Epithelial cell of esophagus (primary cell): Measurements from ENCODE around the gene TOMT.

Source experiments
- DNase-seq: peaks from one replicate; pipeline ENCODE4 v3.0.0; 2010; ENCODE audit warnings: low read depth
- H3K4me3 ChIP-seq: 2 replicates; pipeline ENCODE4 v1.5.1; 2011; ENCODE audit warnings: mild to moderate bottlenecking, low read length, control low read depth
- CTCF ChIP-seq: IDR thresholded peaks from 2 replicates; pipeline ENCODE4 v1.5.1; 2011; ENCODE audit warnings: low read depth, mild to moderate bottlenecking, low read length, control low read depth, inconsistent platforms; ENCODE audit not compliant: insufficient read depth; ENCODE audit errors: missing control alignments

TOMT gene

DNA sequence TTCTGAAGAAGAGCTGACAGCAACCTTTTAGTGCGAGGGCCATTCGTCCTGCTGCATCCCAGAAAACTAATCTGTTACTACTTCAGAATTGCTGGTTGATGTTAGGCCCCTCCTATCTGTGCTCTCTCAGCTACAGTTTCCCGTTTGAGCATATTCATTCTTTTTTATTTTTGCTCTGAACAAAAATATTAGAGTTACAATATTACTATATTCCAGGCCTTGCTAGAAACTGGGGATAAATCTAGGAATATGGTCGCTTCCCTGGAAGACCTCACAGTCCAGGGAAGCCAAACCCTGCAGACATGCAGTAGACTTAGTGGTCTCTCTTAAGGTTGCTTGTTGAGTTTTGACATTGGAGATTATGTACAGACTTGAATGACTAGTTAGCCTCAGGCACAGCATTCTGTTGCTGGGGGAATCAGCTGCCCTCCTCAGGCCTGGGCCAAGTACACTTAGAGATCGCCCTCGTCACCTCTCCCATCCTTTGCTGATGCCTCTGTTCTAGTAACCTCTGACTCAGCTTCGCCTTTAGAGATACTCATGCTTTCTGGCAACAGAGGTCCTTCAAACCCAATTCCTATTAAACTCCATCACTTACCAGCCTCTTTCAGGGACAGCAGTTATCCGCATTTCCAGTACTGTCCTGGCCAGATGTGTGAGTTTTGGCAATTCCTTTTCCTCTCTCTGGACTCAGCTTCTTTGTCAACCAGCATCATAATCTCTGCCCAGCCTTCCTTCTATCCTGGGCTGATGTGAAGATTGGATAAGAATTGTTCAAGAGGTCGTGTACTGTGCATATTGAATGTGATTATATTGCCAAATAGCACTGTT is 7.5 kb downstream of the TOMT start:
- peak overlapping the region; percentile 88 for H3K4me3 ChIP-seq
- DNase-seq = peak; percentile 85
- no peak for TF ChIP-seq CTCF

DNA sequence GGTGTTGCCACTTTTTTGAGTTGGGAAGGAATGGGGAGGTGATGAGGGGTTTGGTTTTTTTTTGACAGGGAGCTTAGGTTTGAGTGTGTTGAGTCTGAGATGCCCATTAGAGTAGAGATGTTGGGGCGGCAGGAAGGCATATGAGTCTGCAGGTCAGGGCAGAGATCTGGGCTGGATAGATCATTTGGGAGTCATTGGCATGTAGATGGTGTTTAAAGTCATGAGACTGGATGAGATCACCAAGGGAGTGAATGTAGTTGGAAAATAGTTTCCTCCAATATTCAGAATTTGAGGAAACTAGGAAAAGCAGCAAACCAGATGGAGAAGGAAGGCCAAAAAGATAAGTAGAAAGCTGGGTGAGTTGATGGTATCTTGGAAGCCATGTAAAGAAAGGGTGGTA is 8.8 kb downstream of the TOMT start:
- TF ChIP-seq CTCF = no peak
- no peak overlapping the region for H3K4me3 ChIP-seq
- DNase-seq = peak; percentile 87

DNA sequence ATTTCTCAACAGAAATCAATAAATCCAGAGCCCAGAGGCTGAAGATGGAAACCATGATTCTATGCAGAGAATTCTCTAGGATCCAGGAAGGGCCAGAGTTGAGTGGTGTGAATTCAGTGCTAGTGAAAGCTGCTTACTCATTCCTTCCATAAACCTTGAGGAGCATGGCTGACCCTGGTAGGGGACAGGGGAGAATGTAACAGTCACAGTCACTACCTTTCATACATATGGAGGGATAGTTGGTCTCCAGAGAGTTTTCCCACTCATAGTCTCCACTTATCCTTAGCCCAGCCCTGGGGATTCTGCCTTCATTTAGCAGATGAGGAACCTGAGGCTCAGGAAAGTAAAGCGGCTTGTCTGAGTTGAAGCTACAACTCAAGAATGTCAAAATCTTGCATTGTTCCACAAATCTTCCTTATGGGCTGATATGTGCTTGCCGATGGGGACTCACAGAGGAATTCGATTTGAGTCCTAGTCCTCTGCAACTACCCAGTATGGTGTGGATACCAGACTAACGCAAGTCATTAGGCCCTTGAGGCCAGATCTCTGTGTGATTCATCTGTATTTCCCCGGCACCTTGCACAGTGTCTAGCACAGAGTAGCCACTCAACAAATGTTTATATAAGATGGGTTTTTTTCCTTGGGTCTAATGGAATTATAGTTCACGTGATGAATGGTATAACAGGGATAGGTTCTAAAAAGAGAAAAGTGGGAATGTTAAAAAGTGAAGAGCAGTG is 10.5 kb downstream of the TOMT start:
- TF ChIP-seq CTCF = no peak
- H3K4me3 ChIP-seq = no peak overlapping the region
- DNase-seq = peak; percentile 48

DNA sequence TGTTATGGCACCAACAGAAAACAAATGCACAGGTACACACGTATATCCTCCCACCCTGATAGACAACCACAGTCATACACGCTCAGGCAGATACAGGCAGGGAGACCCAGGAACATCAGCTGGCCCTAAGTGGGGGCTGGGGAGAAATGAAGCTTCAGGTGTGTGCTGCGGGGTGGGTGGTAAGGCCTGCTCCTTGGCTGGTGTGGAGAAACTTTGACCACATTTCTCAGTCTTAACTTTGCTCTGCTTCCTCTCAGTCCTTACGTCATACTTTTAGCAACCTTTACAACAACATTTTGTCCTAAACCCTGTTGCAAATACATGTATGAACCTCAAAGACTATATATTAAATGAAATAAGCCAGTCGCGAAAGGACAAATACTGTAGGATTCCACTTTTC is 13.5 kb downstream of the TOMT start:
- H3K4me3 ChIP-seq = no peak overlapping the region
- no peak for DNase-seq
- TF ChIP-seq CTCF = no peak

GRCh38 chr11:72120930-72121329 is 15.2 kb downstream of the TOMT start:
- no peak overlapping the region for H3K4me3 ChIP-seq
- DNase-seq = no peak
- TF ChIP-seq CTCF = no peak

GRCh38 chr11:72122607-72123006 is 16.9 kb downstream of the TOMT start:
- no peak for TF ChIP-seq CTCF
- no peak overlapping the region for H3K4me3 ChIP-seq
- no peak for DNase-seq
